IPS-15b (cell line): ENCODE results near the gene RFWD3.
"Not testable (repeated sequence)": the region's sequence is repeated elsewhere in the genome, so short reads cannot be mapped to it uniquely, and the experiment has no call there.

ENCODE experiments used
- H3K27me3 ChIP-seq: one replicate; pipeline ENCODE4 v1.6.1; 2013; ENCODE audit warnings: low read length; ENCODE audit not compliant: control insufficient read depth, insufficient read depth
- H3K36me3 ChIP-seq: one replicate; pipeline ENCODE4 v1.6.1; 2013; ENCODE audit warnings: low read length; ENCODE audit not compliant: control insufficient read depth, insufficient read depth
- H3K4me1 ChIP-seq: one replicate; pipeline ENCODE4 v1.6.1; 2013; ENCODE audit warnings: mild to moderate bottlenecking, low read length; ENCODE audit not compliant: control insufficient read depth, insufficient read depth
- H3K4me3 ChIP-seq: one replicate; pipeline ENCODE4 v1.5.1; 2013; ENCODE audit warnings: low read depth, low read length
- H3K9ac ChIP-seq: one replicate; pipeline ENCODE4 v1.6.1; 2013; ENCODE audit warnings: low read depth, mild to moderate bottlenecking, low read length
- H3K9me3 ChIP-seq: one replicate; pipeline ENCODE4 v1.6.1; 2013; ENCODE audit warnings: mild to moderate bottlenecking, low read length; ENCODE audit not compliant: control insufficient read depth, insufficient read depth

The RFWD3 gene

DNA sequence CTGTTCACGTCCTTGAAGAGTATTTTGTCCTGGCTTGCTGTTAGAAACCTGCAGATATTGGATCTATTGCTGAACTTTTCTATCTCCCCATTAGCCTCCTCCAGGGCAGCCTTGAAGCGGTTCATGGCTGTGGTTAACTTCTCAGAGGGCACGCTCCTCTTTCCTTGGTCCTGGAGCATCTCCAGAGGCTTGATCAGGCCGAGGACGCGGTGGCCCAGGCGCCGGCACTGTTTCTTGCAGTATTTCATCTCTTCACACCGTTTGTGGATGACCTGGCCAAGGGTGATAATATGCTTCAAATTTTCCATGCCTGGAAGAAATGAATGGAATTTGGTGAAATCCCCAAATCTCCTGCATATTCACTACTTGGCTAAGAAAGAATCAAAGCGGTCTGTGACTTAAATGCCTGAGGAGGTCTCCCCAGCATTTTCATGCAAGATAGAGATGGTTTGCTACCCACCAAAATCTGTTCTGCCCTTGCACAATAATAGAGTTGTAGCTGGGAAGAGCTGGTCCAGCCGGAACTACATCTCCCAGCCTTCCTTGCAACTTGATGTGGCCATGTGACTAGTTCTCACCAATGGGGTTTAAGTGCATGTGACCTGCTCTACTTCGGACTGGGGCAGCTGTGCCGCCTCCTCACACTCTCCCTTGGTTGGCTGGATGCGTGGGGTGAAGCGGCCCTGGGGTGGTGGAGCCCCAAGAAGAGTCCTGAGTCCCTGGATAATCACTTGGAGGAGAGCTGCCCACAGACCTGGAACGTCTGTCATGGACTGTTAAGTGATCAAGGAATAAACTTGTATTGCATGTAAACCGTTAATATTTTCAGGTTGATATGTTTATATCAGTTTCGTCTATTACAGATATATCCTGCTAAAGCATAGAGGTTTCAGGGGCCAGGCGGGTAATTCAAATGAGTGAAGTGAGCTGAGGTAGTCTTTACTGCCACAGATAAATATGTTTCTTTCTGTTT is 29.1 kb upstream of the RFWD3 start:
- H3K4me3 ChIP-seq, result peak overlapping the region; percentile 62

DNA sequence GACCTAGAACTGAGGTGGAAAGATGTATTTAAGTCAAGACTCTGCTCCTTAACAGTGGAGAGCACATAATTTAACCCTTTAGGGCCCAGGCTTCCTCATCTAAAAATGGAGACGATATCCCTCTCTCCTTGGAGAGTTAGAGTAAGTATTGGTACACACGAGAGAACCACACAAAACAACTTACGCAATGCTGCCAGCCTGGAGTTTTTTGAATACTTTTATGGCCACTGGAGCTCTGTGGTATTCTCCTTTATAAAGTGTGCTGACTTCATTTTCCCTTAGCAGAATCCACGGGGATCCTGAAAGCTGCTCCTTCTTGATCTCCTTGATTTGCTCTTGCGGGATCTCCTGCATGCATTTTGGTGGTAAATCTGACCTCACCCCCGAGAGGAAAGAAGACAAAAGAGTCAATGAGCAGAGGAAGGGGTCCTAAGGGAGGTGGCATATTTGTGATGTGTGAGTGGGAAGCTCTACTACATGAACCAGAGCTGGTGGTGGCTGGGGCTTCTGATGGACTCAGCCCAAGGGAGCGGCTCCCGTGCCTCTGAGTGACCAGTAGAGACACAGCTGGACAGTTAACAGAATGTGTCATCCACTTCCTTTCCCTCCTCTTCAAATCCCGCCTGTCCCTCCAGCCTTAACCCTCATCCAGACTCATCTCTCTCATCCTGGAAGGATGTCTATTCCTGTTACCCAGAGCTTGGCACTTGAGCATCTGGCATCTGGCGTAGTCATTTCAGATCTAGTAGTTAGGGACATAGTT is 24.6 kb upstream of the RFWD3 start:
- no peaks in the 10 kb centered on the region for H3K36me3 ChIP-seq

More for the DNA sequence above, 29.1 kb upstream of the RFWD3 start:
- Histone ChIP-seq H3K9ac (no peak overlapping the region), H3K36me3 (no peaks in the 10 kb centered on the region), H3K27me3 (no peaks in the 10 kb centered on the region), H3K4me1 (no peaks in the 10 kb centered on the region), H3K9me3 (no peaks in the 10 kb centered on the region)

DNA sequence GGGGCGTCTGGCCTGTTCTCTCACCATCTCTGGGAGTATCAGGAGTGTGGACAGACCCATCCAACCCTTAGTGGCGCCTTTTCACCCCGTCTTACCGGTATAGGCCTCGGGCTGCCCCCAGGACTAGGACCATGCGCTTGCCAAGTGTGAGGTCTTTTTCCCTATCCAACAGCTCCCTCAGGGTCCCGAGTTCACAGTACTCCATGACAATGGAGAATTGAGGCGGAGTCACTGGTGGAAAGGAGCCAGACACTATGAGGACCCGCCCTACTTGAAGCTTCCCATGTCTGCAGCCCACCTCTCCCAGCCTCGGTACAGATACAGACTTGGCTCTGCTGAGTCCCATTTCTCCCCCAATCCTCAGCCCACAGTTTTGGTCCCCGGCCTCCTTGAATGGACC is 15.9 kb upstream of the RFWD3 start:
- Histone ChIP-seq H3K36me3 (no peaks in the 10 kb centered on the region), H3K4me3 (no peak overlapping the region), H3K27me3 (no peaks in the 10 kb centered on the region), H3K9ac (no peak overlapping the region), H3K9me3 (no peaks in the 10 kb centered on the region), H3K4me1 (peaks cover 3% of the 10 kb centered on the region)

More for the DNA sequence above, 24.6 kb upstream of the RFWD3 start:
- H3K27me3 ChIP-seq, result no peaks in the 10 kb centered on the region
- no peak overlapping the region for H3K9ac ChIP-seq
- no peaks in the 10 kb centered on the region for H3K9me3 ChIP-seq
- no peaks in the 10 kb centered on the region for H3K4me1 ChIP-seq
- no peak overlapping the region for H3K4me3 ChIP-seq

DNA sequence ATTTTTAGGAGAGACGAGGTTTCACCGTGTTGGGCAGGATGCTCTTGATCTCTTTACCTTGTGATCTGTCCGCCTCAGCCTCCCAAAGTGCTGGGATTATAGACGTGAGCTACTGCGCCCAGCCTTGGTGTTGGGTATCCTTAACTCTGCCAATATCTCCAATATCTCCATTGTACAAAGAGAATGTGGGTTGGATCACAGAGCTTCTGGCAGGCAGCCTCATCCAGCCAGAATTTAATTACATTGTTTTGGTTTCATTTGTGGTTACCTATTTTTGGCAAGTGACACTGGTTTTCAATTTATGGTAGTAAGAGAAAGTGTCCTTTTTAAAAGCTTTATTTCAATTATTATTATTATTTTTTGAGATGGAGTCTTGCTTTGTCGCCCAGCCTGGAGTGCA is 14.0 kb upstream of the RFWD3 start:
- no peaks in the 10 kb centered on the region for H3K9me3 ChIP-seq
- H3K4me1 ChIP-seq, result peaks cover 3% of the 10 kb centered on the region
- H3K27me3 ChIP-seq, result no peaks in the 10 kb centered on the region
- no peak overlapping the region for H3K9ac ChIP-seq
- no peak overlapping the region for H3K4me3 ChIP-seq
- H3K36me3 ChIP-seq, result peaks cover 2% of the 10 kb centered on the region

DNA sequence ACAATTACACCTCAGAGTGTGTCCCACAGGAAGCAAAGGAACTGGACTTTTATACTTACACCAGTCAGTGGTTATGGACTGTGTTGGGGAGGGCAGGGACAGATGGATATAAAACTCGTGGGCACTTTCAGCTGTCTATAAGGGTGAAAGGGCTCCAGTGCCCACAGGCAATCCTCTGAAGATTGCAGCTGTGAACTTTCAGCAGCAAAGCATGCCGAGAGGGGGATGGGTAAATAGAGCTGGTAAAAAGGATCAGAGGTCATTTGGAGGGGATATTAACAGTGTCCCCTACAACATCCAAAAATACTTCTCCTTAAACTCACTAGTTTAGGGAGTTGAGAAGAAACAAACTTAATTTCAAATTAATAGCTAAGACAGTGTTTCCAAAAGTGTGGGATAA is 13.3 kb upstream of the RFWD3 start:
- H3K9me3 ChIP-seq, result no peaks in the 10 kb centered on the region
- H3K4me3 ChIP-seq, result no peak overlapping the region
- H3K9ac ChIP-seq, result no peak overlapping the region
- H3K36me3 ChIP-seq, result peaks cover 2% of the 10 kb centered on the region
- peaks cover 3% of the 10 kb centered on the region for H3K4me1 ChIP-seq
- no peaks in the 10 kb centered on the region for H3K27me3 ChIP-seq

DNA sequence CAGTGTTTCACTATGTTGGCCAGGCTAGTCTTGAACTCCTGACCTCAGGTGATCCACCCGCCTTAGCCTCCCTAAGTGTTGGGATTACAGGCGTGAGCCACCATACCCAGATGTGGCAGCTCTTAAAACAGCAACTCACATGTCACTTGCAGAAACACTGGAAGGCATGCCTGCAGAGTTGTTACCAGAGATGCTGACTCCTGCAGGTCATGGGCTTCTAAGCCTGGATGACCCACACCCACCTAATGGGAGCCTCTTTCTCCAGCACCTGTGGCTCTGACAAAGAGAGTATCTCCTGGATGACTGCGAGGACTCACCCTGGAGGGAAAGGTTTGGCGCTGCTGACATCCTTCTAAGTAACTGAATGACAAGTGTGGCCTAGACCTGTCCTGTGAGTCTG is 11.2 kb upstream of the RFWD3 start:
- Histone ChIP-seq H3K9ac (no peak overlapping the region), H3K4me3 (no peak overlapping the region), H3K9me3 (no peaks in the 10 kb centered on the region), H3K4me1 (peaks cover 3% of the 10 kb centered on the region), H3K36me3 (peaks cover 2% of the 10 kb centered on the region), H3K27me3 (no peaks in the 10 kb centered on the region)

DNA sequence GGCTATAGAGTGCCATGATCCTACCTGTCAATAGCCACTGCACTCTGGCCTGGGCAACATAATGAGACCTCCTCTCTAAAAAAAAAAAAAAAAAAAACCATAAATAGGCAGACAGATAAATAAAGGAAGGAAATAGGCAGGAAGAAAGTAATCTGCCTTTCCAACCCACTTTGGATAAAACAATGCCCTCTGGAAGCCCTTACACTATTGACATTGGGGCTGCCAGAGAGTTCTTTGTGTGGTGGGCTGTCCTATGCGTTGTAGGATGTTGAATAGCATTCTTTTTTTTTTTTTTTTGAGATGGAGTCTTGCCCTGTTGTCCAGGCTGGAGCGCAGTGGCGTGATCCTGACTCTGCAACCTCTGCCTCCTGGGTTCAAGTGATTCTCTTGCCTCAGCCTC is 7.2 kb upstream of the RFWD3 start:
- no peak overlapping the region for H3K9ac ChIP-seq
- peaks cover 2% of the 10 kb centered on the region for H3K36me3 ChIP-seq
- no peaks in the 10 kb centered on the region for H3K27me3 ChIP-seq
- H3K4me1 ChIP-seq, result no peaks in the 10 kb centered on the region
- no peak overlapping the region for H3K4me3 ChIP-seq
- no peaks in the 10 kb centered on the region for H3K9me3 ChIP-seq

DNA sequence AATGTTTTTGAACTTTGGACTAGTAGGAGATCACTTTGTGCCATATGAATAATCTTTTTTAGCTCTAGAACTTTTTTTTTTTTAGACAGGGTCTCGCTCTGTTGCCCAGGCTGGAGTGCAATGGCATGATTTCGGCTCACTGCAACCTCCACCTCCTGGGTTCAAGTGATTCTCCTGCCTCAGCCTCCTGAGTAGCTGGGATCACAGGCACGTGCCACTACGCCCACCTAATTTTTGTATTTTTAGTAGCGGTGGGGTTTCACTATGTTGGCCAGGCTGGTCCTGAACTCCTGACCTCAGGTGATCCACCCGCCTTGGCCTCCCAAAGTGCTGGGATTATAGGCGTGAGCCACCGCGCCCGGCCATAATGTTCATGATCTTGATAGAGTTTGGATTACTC is 2.2 kb upstream of the RFWD3 start:
- H3K9ac ChIP-seq, H3K36me3 ChIP-seq, H3K9me3 ChIP-seq, H3K27me3 ChIP-seq, H3K4me1 ChIP-seq, H3K4me3 ChIP-seq: not testable (repeated sequence)

DNA sequence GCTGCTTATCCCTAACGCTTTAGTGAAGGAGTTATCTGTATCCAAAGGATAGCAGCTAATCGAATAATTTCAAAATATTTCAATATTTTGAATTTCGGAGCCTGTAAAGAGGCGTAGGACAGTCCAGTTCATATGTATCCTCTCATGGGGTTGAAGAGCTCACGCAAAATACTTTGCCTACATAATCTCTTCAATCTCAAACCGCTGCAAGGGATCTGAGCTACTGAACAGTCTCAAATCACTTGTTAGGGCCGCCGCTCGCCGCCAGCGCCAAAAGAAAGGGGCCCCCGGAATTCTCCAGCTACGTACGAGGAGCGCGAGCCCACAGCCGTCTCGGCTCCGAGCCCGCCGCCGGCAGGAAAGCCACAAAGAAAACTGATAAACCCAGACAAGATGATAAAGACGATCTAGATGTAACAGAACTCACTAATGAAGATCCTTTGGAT is 601 bp upstream of the RFWD3 start:
- peak overlapping the region; percentile 55 for H3K9ac ChIP-seq

DNA sequence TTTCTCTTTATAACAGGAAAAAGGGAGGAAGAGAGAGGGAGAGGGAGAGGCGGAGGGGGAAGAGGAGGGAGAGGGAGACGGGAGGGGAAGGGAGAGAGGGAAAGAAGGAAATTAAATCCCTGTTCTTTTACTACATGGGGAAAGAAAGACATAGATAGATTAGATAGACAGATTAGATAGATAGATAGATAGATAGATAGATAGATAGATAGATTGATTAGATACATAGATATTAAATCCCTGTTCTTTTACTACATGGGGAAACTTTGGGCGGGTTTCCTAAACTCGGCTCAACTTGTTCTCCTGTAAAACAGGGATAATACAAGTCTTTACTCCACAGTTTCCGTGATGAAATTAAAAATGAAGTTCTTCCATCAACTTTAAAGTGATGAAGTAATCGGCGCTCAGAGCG is 661 bp downstream of the RFWD3 start:
- Histone ChIP-seq H3K4me1 (peaks cover 5% of the 10 kb centered on the region), H3K27me3 (no peaks in the 10 kb centered on the region), H3K4me3 (peak overlapping the region; percentile 91), H3K9me3 (no peaks in the 10 kb centered on the region), H3K9ac (peak overlapping the region; percentile 92), H3K36me3 (peaks cover 20% of the 10 kb centered on the region)

More for the DNA sequence above, 601 bp upstream of the RFWD3 start:
- H3K4me1 ChIP-seq, result peaks cover 5% of the 10 kb centered on the region
- peak overlapping the region; percentile 87 for H3K4me3 ChIP-seq
- peaks cover 18% of the 10 kb centered on the region for H3K36me3 ChIP-seq
- H3K9me3 ChIP-seq, result no peaks in the 10 kb centered on the region
- no peaks in the 10 kb centered on the region for H3K27me3 ChIP-seq

DNA sequence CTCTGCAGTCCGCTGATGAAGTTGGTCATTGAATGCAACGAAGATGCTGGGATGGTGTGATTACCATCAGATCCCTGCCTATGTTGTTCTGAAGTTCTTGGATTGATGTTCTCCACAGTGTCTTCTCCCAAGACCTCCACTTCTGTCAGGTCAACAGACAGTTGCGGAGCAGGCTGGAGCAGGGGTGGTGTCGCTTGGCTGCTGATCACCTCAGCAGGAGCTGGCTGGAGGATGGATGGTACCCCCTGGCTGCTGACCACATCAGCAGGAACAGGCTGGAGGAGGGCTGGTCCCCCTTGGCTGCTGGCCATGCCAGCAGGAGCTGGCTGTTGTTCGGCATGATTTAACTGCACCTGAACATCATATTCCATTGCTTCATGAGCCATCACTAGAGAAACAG is 5.6 kb downstream of the RFWD3 start:
- H3K4me1 ChIP-seq, result no peaks in the 10 kb centered on the region
- H3K27me3 ChIP-seq, result no peaks in the 10 kb centered on the region
- H3K4me3 ChIP-seq, result no peak overlapping the region
- H3K36me3 ChIP-seq, result peaks cover 39% of the 10 kb centered on the region
- H3K9me3 ChIP-seq, result no peaks in the 10 kb centered on the region
- no peak overlapping the region for H3K9ac ChIP-seq
